ENCODE data around the gene FOXL3.

- TF ChIP-seq CTCF (IDR thresholded peaks at IDR 0.05) (no peak), ZFX (IDR thresholded peaks at IDR 0.05; ENCODE audit: borderline replicate concordance) (no peak)
Measured at GRCh38 chr7:277228-277627, 12.7 kb upstream of the FOXL3 start.
